ENCODE results near the gene KPNA3.
"Not testable (repeated sequence)": the region's sequence is repeated elsewhere in the genome, so short reads cannot be mapped to it uniquely, and the experiment has no call there.

The KPNA3 gene

GRCh38 chr13:49716615-49717014, 75.9 kb downstream of the KPNA3 start:
- Histone ChIP-seq H3K36me3 (ENCODE audit: control insufficient read depth in 5 of 5, insufficient read depth in 5 of 5, low read length in 5 of 5) (peaks cover 31 to 49% (median 39%) of the 10 kb centered on the region in 5 donors), H3K9ac (ENCODE audit: low read length in 5 of 5) (no peak overlapping the region), H3K4me1 (ENCODE audit: control insufficient read depth in 5 of 5, insufficient read depth in 5 of 5, low read length in 5 of 5) (no peaks in the 10 kb centered on the region), H3K27me3 (ENCODE audit: control insufficient read depth in 5 of 5, insufficient read depth in 4 of 5, low read length in 5 of 5) (no peaks in the 10 kb centered on the region), H3K27ac (ENCODE audit: low read depth, low read length) (no peak overlapping the region), H3K9me3 (ENCODE audit: control insufficient read depth in 5 of 5, low read length in 5 of 5) (peaks cover 3 to 11% (median 5%) of the 10 kb centered on the region in 5 donors), H3K4me3 (ENCODE audit: low read depth in 1 of 5, low read length in 5 of 5) (no peak overlapping the region)

- H3K9me3 ChIP-seq (ENCODE audit: control insufficient read depth in 5 of 5, low read length in 5 of 5) = peaks cover 3 to 11% (median 5%) of the 10 kb centered on the region in 5 donors
- peaks cover 29 to 47% (median 39%) of the 10 kb centered on the region in 5 donors for H3K36me3 ChIP-seq (ENCODE audit: control insufficient read depth in 5 of 5, insufficient read depth in 5 of 5, low read length in 5 of 5)
- H3K4me3 ChIP-seq (ENCODE audit: low read depth in 1 of 5, low read length in 5 of 5) = no peak overlapping the region
- H3K4me1 ChIP-seq (ENCODE audit: control insufficient read depth in 5 of 5, insufficient read depth in 5 of 5, low read length in 5 of 5) = no peaks in the 10 kb centered on the region
- no peaks in the 10 kb centered on the region for H3K27me3 ChIP-seq (ENCODE audit: control insufficient read depth in 5 of 5, insufficient read depth in 4 of 5, low read length in 5 of 5)
- H3K27ac ChIP-seq (ENCODE audit: low read depth, low read length) = no peak overlapping the region
- H3K9ac ChIP-seq (ENCODE audit: low read length in 5 of 5) = no peak overlapping the region
Measured at GRCh38 chr13:49714757-49715156, 77.7 kb downstream of the KPNA3 start.

- Histone ChIP-seq H3K9me3 (ENCODE audit: control insufficient read depth in 5 of 5, low read length in 5 of 5) (peaks cover 3 to 11% (median 5%) of the 10 kb centered on the region in 5 donors), H3K4me3 (ENCODE audit: low read depth in 1 of 5, low read length in 5 of 5) (no peak overlapping the region), H3K4me1 (ENCODE audit: control insufficient read depth in 5 of 5, insufficient read depth in 5 of 5, low read length in 5 of 5) (no peaks in the 10 kb centered on the region), H3K36me3 (ENCODE audit: control insufficient read depth in 5 of 5, insufficient read depth in 5 of 5, low read length in 5 of 5) (peaks cover 20 to 30% (median 25%) of the 10 kb centered on the region in 5 donors), H3K27me3 (ENCODE audit: control insufficient read depth in 5 of 5, insufficient read depth in 4 of 5, low read length in 5 of 5) (no peaks in the 10 kb centered on the region), H3K27ac (ENCODE audit: low read depth, low read length) (no peak overlapping the region), H3K9ac (ENCODE audit: low read length in 5 of 5) (no peak overlapping the region)
Measured at GRCh38 chr13:49711218-49711863, 81.1 kb downstream of the KPNA3 start.

GRCh38 chr13:49704264-49704663, 88.2 kb downstream of the KPNA3 start:
- not testable (repeated sequence) for H3K27me3 ChIP-seq (ENCODE audit: control insufficient read depth in 5 of 5, insufficient read depth in 4 of 5, low read length in 5 of 5); H3K4me3 ChIP-seq (ENCODE audit: low read depth in 1 of 5, low read length in 5 of 5); H3K9me3 ChIP-seq (ENCODE audit: control insufficient read depth in 5 of 5, low read length in 5 of 5); H3K9ac ChIP-seq (ENCODE audit: low read length in 5 of 5); H3K4me1 ChIP-seq (ENCODE audit: control insufficient read depth in 5 of 5, insufficient read depth in 5 of 5, low read length in 5 of 5); H3K27ac ChIP-seq (ENCODE audit: low read depth, low read length)
- H3K36me3 ChIP-seq (ENCODE audit: control insufficient read depth in 5 of 5, insufficient read depth in 5 of 5, low read length in 5 of 5) = peaks cover 21 to 39% (median 36%) of the 10 kb centered on the region in 5 donors

GRCh38 chr13:49701491-49701890, 91.0 kb downstream of the KPNA3 start:
- Histone ChIP-seq H3K27ac (ENCODE audit: low read depth, low read length) (no peak overlapping the region), H3K9me3 (ENCODE audit: control insufficient read depth in 5 of 5, low read length in 5 of 5) (no peaks in the 10 kb centered on the region), H3K4me3 (ENCODE audit: low read depth in 1 of 5, low read length in 5 of 5) (no peak overlapping the region), H3K9ac (ENCODE audit: low read length in 5 of 5) (no peak overlapping the region), H3K27me3 (ENCODE audit: control insufficient read depth in 5 of 5, insufficient read depth in 4 of 5, low read length in 5 of 5) (no peaks in the 10 kb centered on the region), H3K36me3 (ENCODE audit: control insufficient read depth in 5 of 5, insufficient read depth in 5 of 5, low read length in 5 of 5) (peaks cover 16 to 31% (median 28%) of the 10 kb centered on the region in 5 donors), H3K4me1 (ENCODE audit: control insufficient read depth in 5 of 5, insufficient read depth in 5 of 5, low read length in 5 of 5) (no peaks in the 10 kb centered on the region)

GRCh38 chr13:49697468-49697867, 95.0 kb downstream of the KPNA3 start:
- no peaks in the 10 kb centered on the region for H3K9me3 ChIP-seq (ENCODE audit: control insufficient read depth in 5 of 5, low read length in 5 of 5)
- H3K27me3 ChIP-seq (ENCODE audit: control insufficient read depth in 5 of 5, insufficient read depth in 4 of 5, low read length in 5 of 5) = no peaks in the 10 kb centered on the region
- H3K9ac ChIP-seq (ENCODE audit: low read length in 5 of 5) = no peak overlapping the region
- no peaks in the 10 kb centered on the region for H3K4me1 ChIP-seq (ENCODE audit: control insufficient read depth in 5 of 5, insufficient read depth in 5 of 5, low read length in 5 of 5)
- H3K4me3 ChIP-seq (ENCODE audit: low read depth in 1 of 5, low read length in 5 of 5) = no peak overlapping the region
- no peak overlapping the region for H3K27ac ChIP-seq (ENCODE audit: low read depth, low read length)
- peaks cover 11 to 18% (median 13%) of the 10 kb centered on the region in 5 donors for H3K36me3 ChIP-seq (ENCODE audit: control insufficient read depth in 5 of 5, insufficient read depth in 5 of 5, low read length in 5 of 5)

GRCh38 chr13:49694446-49694845, 98.0 kb downstream of the KPNA3 start:
- H3K4me1 ChIP-seq (ENCODE audit: control insufficient read depth in 5 of 5, insufficient read depth in 5 of 5, low read length in 5 of 5) = peaks cover 0 to 15% (median 13%) of the 10 kb centered on the region in 5 donors
- H3K9ac ChIP-seq (ENCODE audit: low read length in 5 of 5) = no peak overlapping the region
- no peaks in the 10 kb centered on the region for H3K27me3 ChIP-seq (ENCODE audit: control insufficient read depth in 5 of 5, insufficient read depth in 4 of 5, low read length in 5 of 5)
- peaks cover 0 to 4% (median 0%) of the 10 kb centered on the region in 5 donors for H3K36me3 ChIP-seq (ENCODE audit: control insufficient read depth in 5 of 5, insufficient read depth in 5 of 5, low read length in 5 of 5)
- H3K27ac ChIP-seq (ENCODE audit: low read depth, low read length) = no peak overlapping the region
- no peak overlapping the region for H3K4me3 ChIP-seq (ENCODE audit: low read depth in 1 of 5, low read length in 5 of 5)
- H3K9me3 ChIP-seq (ENCODE audit: control insufficient read depth in 5 of 5, low read length in 5 of 5) = no peaks in the 10 kb centered on the region

- H3K4me1 ChIP-seq (ENCODE audit: control insufficient read depth in 5 of 5, insufficient read depth in 5 of 5, low read length in 5 of 5) = peaks cover 0 to 15% (median 13%) of the 10 kb centered on the region in 5 donors
- no peak overlapping the region for H3K9ac ChIP-seq (ENCODE audit: low read length in 5 of 5)
- H3K36me3 ChIP-seq (ENCODE audit: control insufficient read depth in 5 of 5, insufficient read depth in 5 of 5, low read length in 5 of 5) = peaks cover 0 to 4% (median 0%) of the 10 kb centered on the region in 5 donors
- no peaks in the 10 kb centered on the region for H3K27me3 ChIP-seq (ENCODE audit: control insufficient read depth in 5 of 5, insufficient read depth in 4 of 5, low read length in 5 of 5)
- H3K4me3 ChIP-seq (ENCODE audit: low read depth in 1 of 5, low read length in 5 of 5) = no peak overlapping the region
- no peak overlapping the region for H3K27ac ChIP-seq (ENCODE audit: low read depth, low read length)
- no peaks in the 10 kb centered on the region for H3K9me3 ChIP-seq (ENCODE audit: control insufficient read depth in 5 of 5, low read length in 5 of 5)
Measured at GRCh38 chr13:49693877-49694276, 98.6 kb downstream of the KPNA3 start.

GRCh38 chr13:49693191-49693733, 99.2 kb downstream of the KPNA3 start:
- Histone ChIP-seq H3K9me3 (ENCODE audit: control insufficient read depth in 5 of 5, low read length in 5 of 5) (no peaks in the 10 kb centered on the region), H3K9ac (ENCODE audit: low read length in 5 of 5) (no peak overlapping the region), H3K36me3 (ENCODE audit: control insufficient read depth in 5 of 5, insufficient read depth in 5 of 5, low read length in 5 of 5) (peaks cover 0 to 2% (median 0%) of the 10 kb centered on the region in 5 donors), H3K4me3 (ENCODE audit: low read depth in 1 of 5, low read length in 5 of 5) (no peak overlapping the region), H3K4me1 (ENCODE audit: control insufficient read depth in 5 of 5, insufficient read depth in 5 of 5, low read length in 5 of 5) (peaks cover 0 to 15% (median 13%) of the 10 kb centered on the region in 5 donors), H3K27me3 (ENCODE audit: control insufficient read depth in 5 of 5, insufficient read depth in 4 of 5, low read length in 5 of 5) (no peaks in the 10 kb centered on the region), H3K27ac (ENCODE audit: low read depth, low read length) (no peak overlapping the region)

- Histone ChIP-seq H3K4me1 (ENCODE audit: control insufficient read depth in 5 of 5, insufficient read depth in 5 of 5, low read length in 5 of 5) (peaks cover 0 to 15% (median 13%) of the 10 kb centered on the region in 5 donors), H3K4me3 (ENCODE audit: low read depth in 1 of 5, low read length in 5 of 5) (peak within 1 kb of the TSS; percentile 73 to 87 (median 85)), H3K27ac (ENCODE audit: low read depth, low read length) (peak within 1 kb of the TSS; percentile 44), H3K9ac (ENCODE audit: low read length in 5 of 5) (peak within 1 kb of the TSS in 4 of 5 donors; percentile 67 to 83 (median 73)), H3K36me3 (ENCODE audit: control insufficient read depth in 5 of 5, insufficient read depth in 5 of 5, low read length in 5 of 5) (peaks cover 0 to 6% (median 0%) of the 10 kb centered on the region in 5 donors), H3K9me3 (ENCODE audit: control insufficient read depth in 5 of 5, low read length in 5 of 5) (no peaks in the 10 kb centered on the region), H3K27me3 (ENCODE audit: control insufficient read depth in 5 of 5, insufficient read depth in 4 of 5, low read length in 5 of 5) (no peaks in the 10 kb centered on the region)
Measured at GRCh38 chr13:49690995-49691784, 101.3 kb downstream of the KPNA3 start, which contains the start of gene EBPL. EBPL (minus strand) TSS chr13:49691486; CDS start chr13:49691424, 62 bp downstream.

All from subcutaneous abdominal adipose tissue (tissue), 5 donors.